HAP-1 (cell line): ENCODE results near the gene DLK1.

Source experiments
- DNase-seq, 2 experiments: peaks; one replicate each; pipeline ENCODE4 v3.0.0-alpha.2; 2016 to 2020; ENCODE audit warnings: low spot score in 2 of 2
- H3K27me3 ChIP-seq: fragments of 250-450 bp; sonication (Bioruptor Pico); 2 replicates; pipeline ENCODE4 v1.5.1; 2020; ENCODE audit warnings: low read depth, mild to moderate bottlenecking, moderate library complexity
- H3K36me3 ChIP-seq: fragments of 250-450 bp; sonication (Bioruptor Pico); replicated peaks from 2 replicates; pipeline ENCODE4 v1.5.1; 2020; ENCODE audit warnings: mild to moderate bottlenecking
- H3K4me1 ChIP-seq: fragments of 250-450 bp; sonication (Bioruptor Pico); 2 replicates; pipeline ENCODE4 v1.5.1; 2020; ENCODE audit warnings: mild to moderate bottlenecking
- H3K4me3 ChIP-seq: fragments of 250-450 bp; sonication (Bioruptor Pico); 2 replicates; pipeline ENCODE4 v1.5.1; 2020; ENCODE audit warnings: mild to moderate bottlenecking, moderate library complexity
- H3K9me3 ChIP-seq: fragments of 250-450 bp; sonication (Bioruptor Pico); 2 replicates; pipeline ENCODE4 v1.5.1; 2020; ENCODE audit warnings: mild to moderate bottlenecking, moderate library complexity
- in situ Hi-C: fragments of 300-500 bp; cut with MboI; formaldehyde crosslinking; loops from 3 replicates; pipeline ENCODE4 v1.14.3; 2020; ENCODE audit warnings: low sequenced_read_pairs, inconsistent platforms, mixed read lengths

DLK1 gene

DNA sequence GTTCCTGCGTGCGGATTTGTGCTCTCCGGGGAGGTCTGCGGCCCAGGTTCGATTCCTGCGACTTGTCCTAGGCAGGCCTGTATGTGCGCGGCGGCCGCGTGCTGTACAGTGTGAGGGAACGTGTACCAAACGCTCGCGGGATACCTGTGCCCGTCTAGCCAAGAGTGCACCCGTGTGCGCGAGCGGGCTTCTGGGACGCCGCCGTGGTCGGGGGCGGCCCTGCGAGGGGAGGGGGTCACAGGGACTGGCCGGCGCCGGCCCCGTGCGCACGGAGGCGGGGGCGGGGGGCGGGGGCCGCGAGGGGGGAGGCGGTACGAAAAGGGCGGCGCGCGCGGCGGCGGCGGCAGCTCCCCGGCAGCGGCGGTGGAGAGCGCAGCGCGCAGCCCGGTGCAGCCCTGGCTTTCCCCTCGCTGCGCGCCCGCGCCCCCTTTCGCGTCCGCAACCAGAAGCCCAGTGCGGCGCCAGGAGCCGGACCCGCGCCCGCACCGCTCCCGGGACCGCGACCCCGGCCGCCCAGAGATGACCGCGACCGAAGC, at the start of gene DLK1:
TSS of gene DLK1 (plus strand) at position 343 of the 536 bp plus-strand sequence. CDS start at position 520, 177 bp downstream.
- in situ Hi-C loops, result no loop called here

DNA sequence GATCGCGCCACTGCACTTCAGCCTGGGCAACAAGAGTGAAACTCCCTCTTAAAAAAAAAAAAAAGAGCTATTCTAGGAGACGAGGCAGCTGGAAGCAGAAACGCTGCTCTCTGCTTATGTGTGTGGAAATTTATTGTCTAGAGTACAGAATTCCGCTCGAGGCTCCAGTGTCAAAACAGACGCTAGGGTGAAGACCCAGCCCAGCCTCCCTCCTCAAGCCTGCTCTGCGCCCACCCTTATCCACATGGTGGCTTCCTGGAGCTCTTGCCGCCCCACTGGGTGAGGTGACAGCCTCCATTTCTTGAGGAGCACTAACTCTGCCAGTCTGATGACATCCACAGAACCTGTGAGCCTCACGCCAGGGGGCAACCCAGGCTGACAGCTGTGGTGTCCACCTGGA, 49.5 kb upstream of the DLK1 start:
- in situ Hi-C loops, result no loop called here
- Histone ChIP-seq H3K4me1 (0 out of 2 replicates have a peak, but pooled peaks cover 3% of the 10 kb centered on the region), H3K36me3 (no peaks in the 10 kb centered on the region), H3K9me3 (no peaks in the 10 kb centered on the region), H3K4me3 (no peak overlapping the region), H3K27me3 (no peaks in the 10 kb centered on the region)
- no peak for DNase-seq

More for the DNA sequence above, at the start of gene DLK1:
- H3K4me1 ChIP-seq, result no peaks in the 10 kb centered on the region
- no peaks in the 10 kb centered on the region for H3K9me3 ChIP-seq
- no peak for DNase-seq
- H3K27me3 ChIP-seq, result peaks cover 20% of the 10 kb centered on the region
- H3K4me3 ChIP-seq, result peak within 1 kb of the TSS; percentile 9; the same call in 1 of the 2 replicates
- H3K36me3 ChIP-seq, result no peaks in the 10 kb centered on the region

DNA sequence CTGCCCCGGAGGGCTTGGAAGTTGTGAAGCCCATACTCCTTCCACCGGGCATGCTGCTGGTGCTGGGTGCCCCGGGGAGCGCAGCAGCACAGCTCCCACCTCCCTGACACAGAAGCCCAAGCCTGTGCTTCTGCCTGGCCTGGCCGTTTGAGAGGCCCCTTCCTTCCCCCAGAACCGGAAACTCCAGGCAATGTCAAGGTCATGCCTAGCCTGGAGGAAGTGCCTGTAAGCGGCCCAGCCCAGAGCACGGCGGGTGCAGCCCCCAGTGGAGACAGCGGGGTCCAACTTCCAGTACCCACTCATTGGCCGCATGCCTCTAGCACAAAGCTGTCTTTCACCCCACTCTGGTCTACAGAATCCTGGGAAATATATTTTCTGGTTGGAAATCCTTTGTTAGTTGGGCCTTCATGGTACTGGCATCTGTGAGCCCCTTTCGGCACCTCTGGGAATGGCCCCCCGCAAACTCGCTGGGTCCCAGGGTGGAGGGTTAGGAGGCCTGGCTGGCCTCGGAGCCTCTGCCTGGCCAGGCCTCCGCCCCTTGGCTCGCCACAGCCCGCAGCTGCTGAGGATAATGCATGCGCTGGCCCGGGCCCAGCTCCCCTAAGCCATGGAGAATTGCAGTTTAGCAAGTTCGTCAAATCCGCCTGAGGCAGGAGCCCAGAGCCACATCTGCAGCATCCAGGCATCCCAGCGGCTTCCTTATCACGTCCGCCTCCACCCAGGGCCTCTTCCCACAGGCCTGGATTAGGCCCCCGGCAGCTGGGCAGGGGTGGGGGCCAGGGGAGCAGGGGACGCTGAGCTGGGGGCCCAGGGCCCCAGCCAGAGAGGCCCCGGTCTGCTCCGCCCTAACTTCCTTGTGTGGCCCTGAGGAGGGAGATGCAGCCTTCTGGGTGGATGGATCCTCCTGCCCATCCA, 48.9 kb upstream of the DLK1 start:
- DNase-seq, result peak in 1 of 2 experiments; percentile 43
- H3K36me3 ChIP-seq, result no peaks in the 10 kb centered on the region
- in situ Hi-C loops, result no loop called here

DNA sequence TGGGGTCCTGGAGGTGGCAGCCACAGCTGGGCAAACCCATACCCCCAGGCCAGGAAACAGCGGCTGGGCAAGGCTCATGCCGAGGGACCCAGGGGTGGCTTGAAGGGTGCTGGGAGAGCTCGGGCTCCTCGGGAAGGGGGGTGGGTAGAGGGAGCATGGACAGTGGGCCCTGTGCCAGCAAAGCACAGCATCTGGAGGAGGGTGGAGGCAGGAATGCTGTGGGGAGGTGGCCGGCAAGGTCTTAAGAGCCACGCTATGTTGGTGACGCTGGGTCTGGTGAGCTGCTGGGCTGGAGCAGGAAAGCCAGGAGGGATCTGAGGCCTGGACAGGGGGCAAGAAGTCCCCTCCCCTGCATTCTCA, 48.2 kb upstream of the DLK1 start:
- H3K36me3 ChIP-seq, result no peaks in the 10 kb centered on the region
- H3K4me1 ChIP-seq, result 0 out of 2 replicates have a peak, but pooled peaks cover 3% of the 10 kb centered on the region
- DNase-seq, result no peak
- no peaks in the 10 kb centered on the region for H3K9me3 ChIP-seq
- no peaks in the 10 kb centered on the region for H3K27me3 ChIP-seq
- in situ Hi-C loops, result no loop called here
- no peak overlapping the region for H3K4me3 ChIP-seq

More for the DNA sequence above, 48.9 kb upstream of the DLK1 start:
- Histone ChIP-seq H3K4me1 (0 out of 2 replicates have a peak, but pooled peaks cover 3% of the 10 kb centered on the region), H3K9me3 (no peaks in the 10 kb centered on the region), H3K4me3 (no peak overlapping the region), H3K27me3 (no peaks in the 10 kb centered on the region)

DNA sequence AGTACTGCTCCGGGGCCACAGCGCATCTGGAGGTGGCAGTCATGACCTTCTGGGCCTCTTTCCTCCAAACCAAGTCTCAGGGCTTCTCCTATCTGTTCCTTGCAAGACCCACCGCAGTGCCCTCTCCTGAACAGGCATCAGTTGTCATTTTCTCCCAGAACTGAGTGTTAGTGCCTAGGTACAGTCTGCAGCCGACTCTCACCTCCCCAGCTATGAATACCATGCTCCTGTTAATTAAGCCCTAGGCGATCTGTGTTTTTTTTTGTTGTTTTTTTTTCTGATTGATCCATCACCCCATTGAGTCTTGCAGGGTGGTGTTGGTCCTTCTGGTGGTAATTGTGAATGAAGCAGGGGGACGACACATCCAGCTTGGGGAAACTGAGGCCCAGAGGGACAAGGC, 47.5 kb upstream of the DLK1 start:
- H3K4me3 ChIP-seq, result no peak overlapping the region
- no peak for DNase-seq
- 0 out of 2 replicates have a peak, but pooled peaks cover 3% of the 10 kb centered on the region for H3K4me1 ChIP-seq
- no peaks in the 10 kb centered on the region for H3K9me3 ChIP-seq
- no peaks in the 10 kb centered on the region for H3K36me3 ChIP-seq
- no peaks in the 10 kb centered on the region for H3K27me3 ChIP-seq
- in situ Hi-C loops, result no loop called here

DNA sequence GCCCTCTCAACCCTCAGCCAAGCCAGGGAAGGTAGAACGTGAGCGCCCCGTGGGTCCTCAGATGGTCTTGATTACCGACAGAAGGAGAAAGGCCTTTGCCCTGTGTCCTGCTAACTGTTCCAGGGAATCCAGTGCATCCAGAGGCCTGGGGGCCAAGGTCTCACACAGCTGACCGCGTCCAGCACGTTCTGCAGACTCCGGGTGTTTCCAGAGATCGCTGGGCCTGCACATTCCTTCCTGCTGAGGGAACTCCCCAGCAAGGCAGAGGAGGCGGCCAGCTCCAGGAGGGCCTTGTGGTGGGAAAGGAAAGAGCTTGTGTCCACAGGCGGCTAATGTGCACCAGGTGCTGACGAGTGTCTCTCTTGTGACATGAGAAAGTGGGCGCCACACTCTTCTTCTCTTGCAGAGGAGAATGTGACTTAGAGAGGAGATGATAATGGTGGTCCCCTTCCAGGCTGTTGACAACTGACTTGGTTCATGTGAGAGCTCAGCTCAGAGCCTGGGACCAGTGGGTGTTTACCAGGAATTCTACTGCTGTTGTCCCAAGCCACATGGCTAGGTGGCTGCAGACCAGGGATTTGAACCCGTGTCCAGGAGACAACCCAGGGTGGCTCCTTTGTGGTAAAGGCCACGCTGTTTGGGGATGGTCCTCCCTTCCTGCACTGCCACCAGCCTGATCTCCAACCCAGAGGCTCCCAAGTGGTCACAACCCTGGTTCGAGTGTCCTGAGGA, 46.8 kb upstream of the DLK1 start:
- Histone ChIP-seq H3K9me3 (no peaks in the 10 kb centered on the region), H3K27me3 (no peaks in the 10 kb centered on the region), H3K4me1 (0 out of 2 replicates have a peak, but pooled peaks cover 3% of the 10 kb centered on the region), H3K4me3 (no peak overlapping the region), H3K36me3 (no peaks in the 10 kb centered on the region)
- in situ Hi-C loops, result no loop called here
- no peak for DNase-seq

DNA sequence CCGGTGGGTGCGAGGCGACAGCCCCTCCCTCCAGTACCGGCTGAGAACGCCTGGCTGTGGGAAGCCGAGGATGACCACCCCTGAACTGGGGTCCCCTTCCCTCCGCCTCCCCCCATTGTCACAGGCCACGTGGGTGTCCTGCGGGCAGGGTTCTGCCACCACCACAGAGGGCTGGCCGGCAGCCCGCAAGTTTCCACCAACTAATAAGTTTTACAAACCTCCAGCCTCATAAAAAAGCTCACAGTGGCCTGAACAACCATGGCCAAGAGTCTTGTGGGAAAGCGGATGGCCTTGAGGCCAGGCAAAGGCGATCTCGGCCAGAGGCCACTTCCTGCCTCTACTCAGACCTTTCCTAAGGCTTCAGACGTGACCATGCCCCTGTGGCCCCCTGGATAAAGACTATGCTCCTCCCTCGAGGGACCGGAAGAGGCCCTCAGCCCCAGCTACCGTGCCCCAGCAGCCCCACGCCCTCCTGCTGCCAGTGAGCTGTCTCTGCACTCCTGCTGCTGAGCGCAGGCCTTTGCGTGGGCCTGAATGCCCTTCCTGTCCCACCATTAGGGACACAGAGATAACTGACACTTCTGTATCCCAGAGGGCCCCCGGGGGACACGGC, 46.1 kb upstream of the DLK1 start:
- in situ Hi-C loops, result no loop called here
- 0 out of 2 replicates have a peak, but pooled peaks cover 3% of the 10 kb centered on the region for H3K4me1 ChIP-seq
- H3K27me3 ChIP-seq, result no peaks in the 10 kb centered on the region
- no peaks in the 10 kb centered on the region for H3K36me3 ChIP-seq
- H3K4me3 ChIP-seq, result no peak overlapping the region
- no peak for DNase-seq
- no peaks in the 10 kb centered on the region for H3K9me3 ChIP-seq

DNA sequence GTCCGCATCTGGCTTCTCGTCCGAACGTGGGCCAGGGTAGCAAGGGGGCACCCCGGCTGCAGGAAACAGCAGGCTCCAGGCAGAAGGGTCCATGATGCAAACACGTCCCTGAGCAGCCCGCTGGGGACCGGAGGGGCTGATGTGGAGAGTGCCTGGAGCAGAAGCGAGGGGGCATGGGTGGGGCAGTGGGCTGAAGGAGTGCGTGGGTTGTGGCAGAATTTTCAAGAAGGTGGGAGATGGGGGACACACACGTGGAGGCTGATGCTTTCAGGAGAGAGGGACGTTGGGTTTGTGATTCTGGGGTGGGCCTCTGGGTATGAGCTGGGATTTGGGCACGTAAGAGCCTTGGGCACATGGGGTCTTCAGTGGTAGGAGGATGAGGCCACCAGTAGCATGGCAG, 45.6 kb upstream of the DLK1 start:
- H3K36me3 ChIP-seq, result no peaks in the 10 kb centered on the region
- no peak overlapping the region for H3K4me3 ChIP-seq
- no peaks in the 10 kb centered on the region for H3K27me3 ChIP-seq
- DNase-seq, result no peak
- 0 out of 2 replicates have a peak, but pooled peaks cover 3% of the 10 kb centered on the region for H3K4me1 ChIP-seq
- in situ Hi-C loops, result no loop called here
- H3K9me3 ChIP-seq, result no peaks in the 10 kb centered on the region

DNA sequence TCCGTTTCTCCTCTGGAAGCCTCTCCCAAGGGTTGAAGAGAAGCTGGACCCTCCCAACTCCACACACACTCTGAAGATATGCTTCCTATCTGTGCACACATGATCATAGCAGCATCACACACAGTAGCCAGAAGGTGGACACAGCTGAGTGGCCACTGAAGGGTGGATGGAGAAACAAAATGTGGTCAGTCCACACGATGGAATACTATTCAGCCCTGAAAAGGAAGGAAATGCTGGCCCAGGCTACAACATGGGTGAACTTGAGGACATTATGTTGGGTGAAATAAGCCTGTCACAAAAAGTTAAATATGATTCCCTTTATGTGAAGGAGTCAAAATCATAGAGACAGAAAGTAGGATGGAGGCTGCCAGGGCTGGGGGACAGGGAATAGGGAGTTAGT, 43.9 kb upstream of the DLK1 start:
- Histone ChIP-seq H3K9me3 (no peaks in the 10 kb centered on the region), H3K4me1 (0 out of 2 replicates have a peak, but pooled peaks cover under 1% of the 10 kb centered on the region), H3K27me3 (no peaks in the 10 kb centered on the region), H3K36me3 (no peaks in the 10 kb centered on the region), H3K4me3 (no peak overlapping the region)
- no peak for DNase-seq
- in situ Hi-C loops, result no loop called here

DNA sequence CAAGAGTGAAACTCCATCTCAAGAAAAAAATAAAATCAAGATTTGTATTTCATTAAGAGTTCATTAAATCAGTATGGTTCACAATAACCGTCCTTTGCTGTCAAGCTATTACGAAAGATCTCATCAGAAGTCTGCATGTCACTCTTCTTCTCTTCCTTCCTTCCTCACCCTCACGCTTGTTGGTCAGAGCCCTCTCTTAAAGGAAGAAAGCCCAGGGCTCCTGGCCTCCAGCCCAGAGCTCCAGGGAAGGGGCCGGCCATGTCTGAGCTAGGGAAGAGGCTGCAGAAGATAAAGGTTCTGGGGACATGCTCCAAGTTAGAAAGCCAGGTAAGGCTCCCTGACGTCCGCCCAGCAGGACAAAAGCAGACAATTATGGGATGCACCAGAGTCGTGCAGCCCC, 43.1 kb upstream of the DLK1 start:
- DNase-seq, result no peak
- no peaks in the 10 kb centered on the region for H3K27me3 ChIP-seq
- H3K4me3 ChIP-seq, result no peak overlapping the region
- H3K36me3 ChIP-seq, result no peaks in the 10 kb centered on the region
- H3K4me1 ChIP-seq, result no peaks in the 10 kb centered on the region
- in situ Hi-C loops, result no loop called here
- no peaks in the 10 kb centered on the region for H3K9me3 ChIP-seq

DNA sequence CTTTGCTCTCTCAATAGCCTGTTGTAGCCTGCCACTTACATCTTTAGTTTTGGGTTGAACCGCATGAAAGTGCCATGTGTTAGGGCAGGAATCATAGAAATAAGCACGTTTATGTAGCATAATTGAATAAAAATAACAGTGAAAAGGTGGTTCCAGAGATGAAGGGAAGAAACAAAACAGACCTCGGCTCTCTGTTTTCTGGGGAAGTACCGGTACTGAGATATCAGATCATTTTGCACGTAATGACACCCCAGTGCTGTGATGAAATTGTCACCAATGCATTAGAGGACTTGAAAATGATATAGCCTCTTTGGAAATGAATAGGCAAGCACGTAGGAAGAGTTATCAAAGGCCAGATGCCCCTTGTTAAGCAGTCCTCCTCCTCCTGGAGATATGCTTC, 42.5 kb upstream of the DLK1 start:
- in situ Hi-C loops, result no loop called here
- no peak overlapping the region for H3K4me3 ChIP-seq
- H3K4me1 ChIP-seq, result no peaks in the 10 kb centered on the region
- no peaks in the 10 kb centered on the region for H3K27me3 ChIP-seq
- no peaks in the 10 kb centered on the region for H3K9me3 ChIP-seq
- no peak for DNase-seq
- H3K36me3 ChIP-seq, result no peaks in the 10 kb centered on the region

DNA sequence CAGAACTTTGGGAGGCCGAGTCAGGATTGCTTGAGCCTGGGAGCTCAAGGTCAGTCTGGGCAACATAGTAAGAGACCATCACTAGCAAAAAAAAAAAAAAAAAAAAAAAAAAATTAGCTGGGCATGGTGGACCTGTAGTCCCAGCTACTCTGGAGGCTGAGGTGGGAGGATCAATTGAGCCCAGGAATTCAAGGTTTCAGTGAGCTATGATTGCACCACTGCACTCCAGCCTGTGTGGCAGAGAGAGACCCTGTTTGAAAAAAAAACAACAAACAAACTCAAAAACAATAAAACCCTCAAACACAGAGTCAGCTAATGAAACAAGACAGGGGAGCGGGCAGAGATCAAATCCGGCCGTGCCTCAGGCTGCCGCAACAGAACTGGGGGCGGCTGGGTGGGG, 41.7 kb upstream of the DLK1 start:
- no peaks in the 10 kb centered on the region for H3K4me1 ChIP-seq
- DNase-seq, result no peak
- no peaks in the 10 kb centered on the region for H3K36me3 ChIP-seq
- in situ Hi-C loops, result no loop called here
- H3K4me3 ChIP-seq, result no peak overlapping the region
- H3K27me3 ChIP-seq, result no peaks in the 10 kb centered on the region
- no peaks in the 10 kb centered on the region for H3K9me3 ChIP-seq

DNA sequence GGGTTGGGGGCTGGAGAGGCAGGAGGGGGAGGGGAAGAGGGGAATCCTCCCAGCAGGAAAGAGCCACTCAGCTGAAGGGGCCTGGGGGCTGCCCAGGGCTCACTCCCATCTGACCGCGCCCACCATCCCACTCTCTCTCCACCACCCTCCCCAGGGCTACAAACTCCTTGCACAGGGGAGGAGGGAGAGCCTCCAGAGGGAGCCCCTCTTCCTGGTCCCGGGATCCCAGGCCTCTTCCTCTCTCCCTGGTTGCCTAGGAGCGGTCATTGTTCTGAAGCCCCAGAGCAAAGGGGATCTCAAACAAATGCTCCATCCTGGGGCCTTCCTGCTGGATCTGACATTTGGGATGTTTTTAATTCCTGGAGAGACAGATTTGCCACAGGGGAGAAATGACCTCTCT, 39.8 kb upstream of the DLK1 start:
- H3K4me3 ChIP-seq, result no peak overlapping the region
- DNase-seq, result no peak
- in situ Hi-C loops, result no loop called here

More for the DNA sequence above, 39.8 kb upstream of the DLK1 start:
- Histone ChIP-seq H3K4me1 (no peaks in the 10 kb centered on the region), H3K36me3 (no peaks in the 10 kb centered on the region), H3K27me3 (no peaks in the 10 kb centered on the region), H3K9me3 (no peaks in the 10 kb centered on the region)
